ENCODE data around the gene HOXA11. TPM values are rescaled to one million over a fixed set of nuclear protein-coding genes. Genes with fewer than 3 reads are reported as not detected.

The HOXA11 gene
- total RNA-seq, 1 experiment from 2014 or later = not detected

DNA sequence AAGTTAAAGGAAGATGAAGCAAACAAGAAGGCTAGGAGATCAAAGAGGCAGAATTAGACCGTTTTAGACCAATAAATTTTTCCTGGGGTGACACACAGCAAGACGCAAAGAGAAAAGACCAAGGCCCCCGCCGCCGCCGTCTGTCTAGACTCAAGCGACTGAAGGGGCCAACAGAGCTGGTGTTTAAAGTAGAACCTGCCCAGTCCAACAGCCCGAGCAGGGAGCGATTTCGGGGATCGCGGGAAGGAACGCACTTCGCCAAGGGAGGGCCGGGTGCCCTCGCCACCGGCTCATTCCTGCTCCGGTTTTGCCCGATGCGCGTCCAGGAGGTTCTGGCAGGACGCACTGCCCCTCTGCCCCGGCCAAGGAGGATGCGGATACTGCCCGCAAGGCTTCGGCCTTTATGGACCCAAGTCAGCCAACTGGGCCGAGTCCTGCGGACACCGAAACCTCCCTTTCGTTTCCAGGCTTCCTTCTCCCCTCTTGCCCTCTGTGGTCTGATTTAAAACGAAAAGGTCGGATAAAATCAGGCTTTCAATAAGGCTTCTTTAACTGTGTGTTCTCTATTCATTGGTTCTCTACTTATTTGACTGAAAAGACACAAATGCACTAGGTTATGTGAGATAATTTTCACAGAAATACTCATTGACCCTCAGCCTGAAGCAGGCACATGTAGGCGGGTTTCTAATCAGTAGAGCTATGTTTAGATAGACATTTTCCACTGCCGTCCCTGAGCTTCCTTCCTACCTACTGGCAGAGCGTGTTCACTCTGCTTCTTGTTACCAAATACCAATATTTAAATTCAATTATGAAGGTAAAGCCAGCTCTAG lies 26.4 kb downstream of the HOXA11 start:
- Histone ChIP-seq H2AFZ (ENCODE audit: low read length) (no peak overlapping the region), H3K9ac (ENCODE audit: extremely low read depth, insufficient read length, low read length) (no peak overlapping the region), H3K4ac (ENCODE audit: low read depth, low read length) (no peak overlapping the region), H3K27me3 (ENCODE audit: insufficient read depth, low read length) (peaks cover 97% of the 10 kb centered on the region), H4K20me1 (ENCODE audit: control insufficient read depth, insufficient read depth, insufficient read length) (no peaks in the 10 kb centered on the region), H3K9me3 (ENCODE audit: control insufficient read depth, low read depth, low read length) (no peaks in the 10 kb centered on the region), H3K56ac (ENCODE audit: insufficient read length, low read depth, low read length) (no peak overlapping the region), H2BK15ac (ENCODE audit: low read depth, low read length) (no peak overlapping the region), H3K4me2 (ENCODE audit: insufficient read depth, insufficient read length, low read length) (no peak overlapping the region), H3K4me1 (ENCODE audit: insufficient read depth, low read length) (no peaks in the 10 kb centered on the region), H4K91ac (ENCODE audit: insufficient read length, low read depth, low read length) (no peak overlapping the region), H3K18ac (ENCODE audit: insufficient read length, low read depth, low read length) (no peak overlapping the region), H2AK5ac (ENCODE audit: insufficient read length, low read length) (no peak overlapping the region), H3K79me1 (ENCODE audit: insufficient read depth, low read depth, low read length, poor library complexity, severe bottlenecking) (no peaks in the 10 kb centered on the region), H4K5ac (ENCODE audit: insufficient read length, low read depth, low read length) (no peak overlapping the region), H2BK12ac (ENCODE audit: insufficient read length, low read depth, low read length) (no peak overlapping the region), H3K79me2 (ENCODE audit: insufficient read depth, low read length) (no peaks in the 10 kb centered on the region), H2BK20ac (ENCODE audit: low read depth, low read length, poor library complexity, severe bottlenecking) (no peak overlapping the region), H2BK5ac (ENCODE audit: insufficient read length, low read length) (no peak overlapping the region), H4K8ac (replicated peaks; ENCODE audit: insufficient read length, low read depth, low read length) (no peak overlapping the region), H3T11ph (ENCODE audit: low read length) (no peak overlapping the region), H2BK120ac (ENCODE audit: low read depth, low read length, poor library complexity, severe bottlenecking) (no peak overlapping the region), H3K23me2 (ENCODE audit: insufficient read length, low read depth, low read length, poor library complexity, severe bottlenecking) (no peaks in the 10 kb centered on the region), H3K14ac (ENCODE audit: insufficient read depth, low read length) (no peak overlapping the region), H3K23ac (ENCODE audit: insufficient read length, low read depth, low read length) (no peak overlapping the region), H3K27ac (ENCODE audit: insufficient read length, low read depth, low read length) (no peak overlapping the region)
- peak; percentile 28 for DNase-seq
- H3K36me3 Mint-ChIP-seq (ENCODE audit: insufficient read depth in 1 of 3, low read depth in 3 of 3) = peaks cover 0 to 6% (median 0%) of the 10 kb centered on the region in 3 experiments; a peak in 3 of 7 replicates
- no peak overlapping the region; a peak in 1 of 7 replicates for H3K27ac Mint-ChIP-seq
- WGBS (ENCODE audit: extremely low coverage, insufficient read length, low lambda C conversion rate) = no CpG with 5 or more reads among the region's 35 CpGs
- TF ChIP-seq, protein P1, sequence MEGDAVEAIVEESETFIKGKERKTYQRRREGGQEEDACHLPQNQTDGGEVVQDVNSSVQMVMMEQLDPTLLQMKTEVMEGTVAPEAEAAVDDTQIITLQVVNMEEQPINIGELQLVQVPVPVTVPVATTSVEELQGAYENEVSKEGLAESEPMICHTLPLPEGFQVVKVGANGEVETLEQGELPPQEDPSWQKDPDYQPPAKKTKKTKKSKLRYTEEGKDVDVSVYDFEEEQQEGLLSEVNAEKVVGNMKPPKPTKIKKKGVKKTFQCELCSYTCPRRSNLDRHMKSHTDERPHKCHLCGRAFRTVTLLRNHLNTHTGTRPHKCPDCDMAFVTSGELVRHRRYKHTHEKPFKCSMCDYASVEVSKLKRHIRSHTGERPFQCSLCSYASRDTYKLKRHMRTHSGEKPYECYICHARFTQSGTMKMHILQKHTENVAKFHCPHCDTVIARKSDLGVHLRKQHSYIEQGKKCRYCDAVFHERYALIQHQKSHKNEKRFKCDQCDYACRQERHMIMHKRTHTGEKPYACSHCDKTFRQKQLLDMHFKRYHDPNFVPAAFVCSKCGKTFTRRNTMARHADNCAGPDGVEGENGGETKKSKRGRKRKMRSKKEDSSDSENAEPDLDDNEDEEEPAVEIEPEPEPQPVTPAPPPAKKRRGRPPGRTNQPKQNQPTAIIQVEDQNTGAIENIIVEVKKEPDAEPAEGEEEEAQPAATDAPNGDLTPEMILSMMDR (conservative IDR thresholded peaks at IDR 0.05) = no peak
- H3K27me3 Mint-ChIP-seq (ENCODE audit: low read depth) = peaks cover 98% of the 10 kb centered on the region
- H3K9me3 Mint-ChIP-seq = peaks cover 13 to 19% of the 10 kb centered on the region in 2 experiments
- peaks cover 3 to 11% of the 10 kb centered on the region in 2 experiments; a peak in 3 of 4 replicates for H3K4me1 Mint-ChIP-seq
- H3K4me3 Mint-ChIP-seq = no peak overlapping the region

Measured in H9 (cell line).